H9 (cell line): ENCODE results near the gene TMEM61. TPM values are rescaled to one million over a fixed set of nuclear protein-coding genes. Genes with fewer than 3 reads are reported as not detected.

Experiments
- DNase-seq: peaks from one replicate; pipeline ENCODE4 v3.0.0-alpha.2; 2017
- H2AFZ ChIP-seq: one replicate; pipeline ENCODE4 v1.6.1; 2013; ENCODE audit warnings: mild to moderate bottlenecking, low read length, control low read depth, moderate library complexity
- H2AK5ac ChIP-seq: 2 replicates; pipeline ENCODE4 v1.6.1; 2013; ENCODE audit warnings: low read length, control low read depth, mixed read lengths; ENCODE audit not compliant: insufficient read length
- H2BK120ac ChIP-seq: one replicate; pipeline ENCODE4 v1.6.1; 2013; ENCODE audit warnings: low read depth, mild to moderate bottlenecking, low read length, control low read depth, inconsistent platforms; ENCODE audit not compliant: poor library complexity, severe bottlenecking
- H2BK12ac ChIP-seq: 2 replicates; pipeline ENCODE4 v1.6.1; 2013; ENCODE audit warnings: low read length, control low read depth, mixed read lengths, low read depth; ENCODE audit not compliant: insufficient read length
- H2BK15ac ChIP-seq: 2 replicates; pipeline ENCODE4 v1.6.1; 2013; ENCODE audit warnings: low read depth, low read length, control low read depth
- H2BK20ac ChIP-seq: one replicate; pipeline ENCODE4 v1.6.1; 2013; ENCODE audit warnings: low read depth, mild to moderate bottlenecking, low read length, control low read depth, inconsistent platforms; ENCODE audit not compliant: poor library complexity, severe bottlenecking
- H2BK5ac ChIP-seq: 2 replicates; pipeline ENCODE4 v1.6.1; 2013; ENCODE audit warnings: low read length, control low read depth, mixed read lengths; ENCODE audit not compliant: insufficient read length
- H3K14ac ChIP-seq: 2 replicates; pipeline ENCODE4 v1.6.1; 2013; ENCODE audit warnings: low read length, control low read depth; ENCODE audit not compliant: insufficient read depth
- H3K18ac ChIP-seq: 2 replicates; pipeline ENCODE4 v1.6.1; 2013; ENCODE audit warnings: low read depth, mild to moderate bottlenecking, mixed read lengths, low read length, control low read depth; ENCODE audit not compliant: insufficient read length
- H3K23ac ChIP-seq: 2 replicates; pipeline ENCODE4 v1.6.1; 2013; ENCODE audit warnings: low read length, control low read depth, mixed read lengths, low read depth; ENCODE audit not compliant: insufficient read length
- H3K23me2 ChIP-seq: 2 replicates; pipeline ENCODE4 v1.6.1; 2013; ENCODE audit warnings: low read depth, mild to moderate bottlenecking, mixed read lengths, low read length, control low read depth; ENCODE audit not compliant: insufficient read length, poor library complexity, severe bottlenecking
- H3K27ac ChIP-seq: 2 replicates; pipeline ENCODE4 v1.5.1; 2013; ENCODE audit warnings: low read length, control low read depth, mixed read lengths, low read depth; ENCODE audit not compliant: insufficient read length
- H3K27me3 ChIP-seq: 2 replicates; pipeline ENCODE4 v1.6.1; 2013; ENCODE audit warnings: low read length, control low read depth, inconsistent platforms; ENCODE audit not compliant: insufficient read depth
- H3K4ac ChIP-seq: 2 replicates; pipeline ENCODE4 v1.6.1; 2013; ENCODE audit warnings: low read depth, mild to moderate bottlenecking, control low read depth, inconsistent platforms, low read length, moderate library complexity
- H3K4me1 ChIP-seq: 2 replicates; pipeline ENCODE4 v1.6.1; 2013; ENCODE audit warnings: low read length, control low read depth, inconsistent platforms; ENCODE audit not compliant: insufficient read depth
- H3K4me2 ChIP-seq: 2 replicates; pipeline ENCODE4 v1.6.1; 2013; ENCODE audit warnings: low read length, control low read depth, mixed read lengths; ENCODE audit not compliant: insufficient read length, insufficient read depth
- H3K56ac ChIP-seq: 2 replicates; pipeline ENCODE4 v1.6.1; 2013; ENCODE audit warnings: low read depth, mild to moderate bottlenecking, mixed read lengths, low read length, control low read depth; ENCODE audit not compliant: insufficient read length
- H3K79me1 ChIP-seq: 2 replicates; pipeline ENCODE4 v1.6.1; 2013; ENCODE audit warnings: low read depth, mild to moderate bottlenecking, moderate library complexity, low read length, control low read depth, inconsistent platforms; ENCODE audit not compliant: insufficient read depth, poor library complexity, severe bottlenecking
- H3K79me2 ChIP-seq: 2 replicates; pipeline ENCODE4 v1.6.1; 2013; ENCODE audit warnings: low read length, control low read depth, inconsistent platforms; ENCODE audit not compliant: insufficient read depth
- H3K9ac ChIP-seq: 2 replicates; pipeline ENCODE4 v1.6.1; 2013; ENCODE audit warnings: low read length, control low read depth, mixed read lengths; ENCODE audit not compliant: insufficient read length; ENCODE audit errors: extremely low read depth
- H3K9me3 ChIP-seq: one replicate; pipeline ENCODE4 v1.6.1; 2013; ENCODE audit warnings: low read depth, low read length, inconsistent platforms; ENCODE audit not compliant: control insufficient read depth
- H3T11ph ChIP-seq: one replicate; pipeline ENCODE4 v1.6.1; 2013; ENCODE audit warnings: mild to moderate bottlenecking, low read length, control low read depth, inconsistent platforms
- H4K20me1 ChIP-seq: one replicate; pipeline ENCODE4 v1.6.1; 2013; ENCODE audit not compliant: control insufficient read depth, insufficient read length, insufficient read depth
- H4K5ac ChIP-seq: 2 replicates; pipeline ENCODE4 v1.6.1; 2013; ENCODE audit warnings: low read depth, mild to moderate bottlenecking, mixed read lengths, low read length, control low read depth; ENCODE audit not compliant: insufficient read length
- H4K8ac ChIP-seq: replicated peaks from 2 replicates; pipeline ENCODE4 v1.6.1; 2013; ENCODE audit warnings: low read length, control low read depth, mixed read lengths, low read depth; ENCODE audit not compliant: insufficient read length
- H4K91ac ChIP-seq: 2 replicates; pipeline ENCODE4 v1.6.1; 2013; ENCODE audit warnings: low read depth, mild to moderate bottlenecking, moderate library complexity, mixed read lengths, low read length, control low read depth; ENCODE audit not compliant: insufficient read length
- H3K27ac Mint-ChIP-seq, 3 experiments: 2 replicates in 2 of 3; 3 replicates in 1 of 3; pipeline ENCODE4 v1.8.0; 2020 to 2021; ENCODE audit warnings: mixed read lengths in 3 of 3, mild to moderate bottlenecking in 1 of 3, moderate library complexity in 1 of 3
- H3K27me3 Mint-ChIP-seq: 2 replicates; pipeline ENCODE4 v1.8.0; 2021; ENCODE audit warnings: low read depth, mild to moderate bottlenecking, moderate library complexity, mixed read lengths
- H3K36me3 Mint-ChIP-seq, 3 experiments: 2 replicates in 2 of 3; 3 replicates in 1 of 3; pipeline ENCODE4 v1.8.0; 2020 to 2021; ENCODE audit warnings: low read depth in 3 of 3, mixed read lengths in 3 of 3; ENCODE audit not compliant: insufficient read depth in 1 of 3
- H3K4me1 Mint-ChIP-seq, 2 experiments: 2 replicates each; pipeline ENCODE4 v1.8.0; 2020; ENCODE audit warnings: mixed read lengths in 2 of 2
- H3K4me3 Mint-ChIP-seq, 2 experiments: 2 replicates in 1 of 2; 3 replicates in 1 of 2; pipeline ENCODE4 v1.8.0; 2020 to 2021; ENCODE audit warnings: mild to moderate bottlenecking in 2 of 2, mixed read lengths in 2 of 2, moderate library complexity in 1 of 2
- H3K9me3 Mint-ChIP-seq, 2 experiments: 2 replicates in 1 of 2; 3 replicates in 1 of 2; pipeline ENCODE4 v1.8.0; 2020; ENCODE audit warnings: mild to moderate bottlenecking in 2 of 2, mixed read lengths in 2 of 2, moderate library complexity in 1 of 2
- WGBS: extraction: QIAGEN DNeasy Blood & Tissue Kit; methylation state at CpG from one replicate; pipeline ENCODE4 v1.1.7; 2013; ENCODE audit warnings: missing lambda C conversion rate, low lambda C conversion rate, mixed read lengths; ENCODE audit not compliant: insufficient read length; ENCODE audit errors: extremely low coverage; 5-methylcytosine and 5-hydroxymethylcytosine counted together
- total RNA-seq: library from RNA; stranded (reverse); gene quantifications from 2 replicates; pipeline ENCODE4 v1.2.1, GENCODE V29; 2021
- TF ChIP-seq, protein P1 (sequence below): fragments of 200-600 bp; sonication (generic); conservative IDR thresholded peaks from 3 replicates; pipeline ENCODE4 v1.8.0; 2021; ENCODE audit warnings: antibody characterized with exemption, mild to moderate bottlenecking

TMEM61 gene
- total RNA-seq, 1 experiment from 2014 or later, result 0.61 TPM

DNA sequence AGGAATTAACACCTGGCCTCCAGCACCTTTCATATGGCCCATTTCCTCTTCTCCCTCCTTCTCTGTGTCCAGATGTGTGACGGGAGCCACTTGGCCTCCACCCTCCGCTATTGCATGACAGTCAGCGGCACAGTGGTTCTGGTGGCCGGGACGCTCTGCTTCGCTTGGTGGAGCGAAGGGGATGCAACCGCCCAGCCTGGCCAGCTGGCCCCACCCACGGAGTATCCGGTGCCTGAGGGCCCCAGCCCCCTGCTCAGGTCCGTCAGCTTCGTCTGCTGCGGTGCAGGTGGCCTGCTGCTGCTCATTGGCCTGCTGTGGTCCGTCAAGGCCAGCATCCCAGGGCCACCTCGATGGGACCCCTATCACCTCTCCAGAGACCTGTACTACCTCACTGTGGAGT lies 5.6 kb downstream of the TMEM61 start:
- no peak overlapping the region for H2BK5ac ChIP-seq
- H2BK12ac ChIP-seq, result no peak overlapping the region
- no peak overlapping the region for H3T11ph ChIP-seq
- no peak overlapping the region for H2AFZ ChIP-seq
- no peak overlapping the region for H2AK5ac ChIP-seq
- H3K18ac ChIP-seq, result no peak overlapping the region
- no peaks in the 10 kb centered on the region; the same call in 1 of the 2 replicates for H3K27me3 ChIP-seq
- TF ChIP-seq, protein P1, sequence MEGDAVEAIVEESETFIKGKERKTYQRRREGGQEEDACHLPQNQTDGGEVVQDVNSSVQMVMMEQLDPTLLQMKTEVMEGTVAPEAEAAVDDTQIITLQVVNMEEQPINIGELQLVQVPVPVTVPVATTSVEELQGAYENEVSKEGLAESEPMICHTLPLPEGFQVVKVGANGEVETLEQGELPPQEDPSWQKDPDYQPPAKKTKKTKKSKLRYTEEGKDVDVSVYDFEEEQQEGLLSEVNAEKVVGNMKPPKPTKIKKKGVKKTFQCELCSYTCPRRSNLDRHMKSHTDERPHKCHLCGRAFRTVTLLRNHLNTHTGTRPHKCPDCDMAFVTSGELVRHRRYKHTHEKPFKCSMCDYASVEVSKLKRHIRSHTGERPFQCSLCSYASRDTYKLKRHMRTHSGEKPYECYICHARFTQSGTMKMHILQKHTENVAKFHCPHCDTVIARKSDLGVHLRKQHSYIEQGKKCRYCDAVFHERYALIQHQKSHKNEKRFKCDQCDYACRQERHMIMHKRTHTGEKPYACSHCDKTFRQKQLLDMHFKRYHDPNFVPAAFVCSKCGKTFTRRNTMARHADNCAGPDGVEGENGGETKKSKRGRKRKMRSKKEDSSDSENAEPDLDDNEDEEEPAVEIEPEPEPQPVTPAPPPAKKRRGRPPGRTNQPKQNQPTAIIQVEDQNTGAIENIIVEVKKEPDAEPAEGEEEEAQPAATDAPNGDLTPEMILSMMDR, result no peak
- H3K9me3 ChIP-seq, result no peaks in the 10 kb centered on the region
- H2BK15ac ChIP-seq, result no peak overlapping the region
- no peak overlapping the region for H3K27ac ChIP-seq
- H3K14ac ChIP-seq, result no peak overlapping the region
- H2BK20ac ChIP-seq, result no peak overlapping the region
- H4K5ac ChIP-seq, result no peak overlapping the region
- no peak overlapping the region for H3K4me3 Mint-ChIP-seq
- no peak overlapping the region for H3K9ac ChIP-seq
- H3K4ac ChIP-seq, result no peak overlapping the region
- peaks cover 1% of the 10 kb centered on the region for H3K23me2 ChIP-seq
- H3K56ac ChIP-seq, result no peak overlapping the region
- H3K4me1 ChIP-seq, result peaks cover 6% of the 10 kb centered on the region; the same call in 1 of the 2 replicates
- H3K27me3 Mint-ChIP-seq, result peaks cover 13% of the 10 kb centered on the region
- H3K4me2 ChIP-seq, result no peak overlapping the region
- no peak overlapping the region for H2BK120ac ChIP-seq
- no peak overlapping the region for H4K8ac ChIP-seq
- H3K79me2 ChIP-seq, result no peaks in the 10 kb centered on the region
- no peak overlapping the region for H4K91ac ChIP-seq
- H4K20me1 ChIP-seq, result no peaks in the 10 kb centered on the region
- DNase-seq, result no peak
- no peaks in the 10 kb centered on the region; a peak in 1 of 7 replicates for H3K36me3 Mint-ChIP-seq
- peaks cover 19 to 22% of the 10 kb centered on the region in 2 experiments for H3K4me1 Mint-ChIP-seq
- H3K23ac ChIP-seq, result no peak overlapping the region
- H3K9me3 Mint-ChIP-seq, result no peaks in the 10 kb centered on the region
- no peaks in the 10 kb centered on the region for H3K79me1 ChIP-seq
- 0 out of 7 replicates have a peak overlapping the region, but pooled peaks of 1 of the 3 experiments have one; percentile 71 for H3K27ac Mint-ChIP-seq
- no CpG with 5 or more reads among the region's 15 CpGs for WGBS
